Measurements from ENCODE around the gene P3H2. TPM values are rescaled to one million over a fixed set of nuclear protein-coding genes. Genes with fewer than 3 reads are reported as not detected.

Gene P3H2
- total and polyA plus RNA-seq, 2 experiments from 2014 or later = 8.2 to 24.2 TPM

DNA sequence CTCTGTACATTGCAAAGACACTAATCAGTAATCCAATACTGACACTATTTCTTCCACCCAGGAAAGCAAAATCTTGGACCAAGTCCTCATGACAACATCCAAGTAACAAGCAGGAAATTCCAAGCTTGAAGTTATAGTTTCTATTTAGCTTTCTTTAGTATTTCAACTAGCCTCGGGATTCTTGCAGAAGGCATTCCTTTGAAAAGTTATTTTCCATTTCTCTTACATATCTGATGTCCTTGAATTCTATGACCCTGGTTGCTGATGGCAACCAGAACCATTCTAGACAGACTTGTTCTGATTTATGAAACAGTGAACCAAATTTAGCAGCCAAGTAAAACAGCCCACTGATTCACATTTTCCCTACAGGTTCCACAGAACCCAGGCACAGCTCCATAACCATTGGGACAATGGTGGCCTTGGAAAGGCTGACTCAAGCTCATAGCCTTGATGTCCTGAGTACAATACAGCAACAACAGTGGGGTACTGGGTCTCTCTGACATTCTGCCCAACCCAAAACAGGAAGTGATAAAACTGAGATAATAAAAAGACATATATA, 26.5 kb downstream of the P3H2 start:
- H3K27me3 Mint-ChIP-seq (ENCODE audit: insufficient read depth, low read depth, poor library complexity) = peaks cover 3% of the 10 kb centered on the region
- no peak overlapping the region for H3K4me2 ChIP-seq

DNA sequence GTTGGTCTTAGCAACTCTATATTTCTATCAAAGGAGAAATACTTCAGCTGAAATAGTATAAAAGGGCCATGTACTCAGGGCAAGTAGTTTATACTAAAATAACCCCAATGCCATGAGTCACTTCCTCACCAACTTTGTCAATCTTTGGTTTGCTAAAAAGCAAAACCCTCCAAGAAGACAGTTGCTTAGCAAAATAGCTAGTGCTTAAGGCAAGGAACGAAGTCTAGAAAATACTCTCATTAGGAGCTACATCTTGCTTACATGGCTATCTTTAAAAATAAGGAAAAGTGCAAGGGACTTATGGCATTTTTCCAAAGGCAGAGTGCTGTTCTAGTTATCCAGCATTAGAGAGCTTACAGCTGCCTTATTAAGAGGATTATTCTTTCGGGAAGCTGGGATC, 28.4 kb downstream of the P3H2 start:
- no peaks in the 10 kb centered on the region for H4K20me1 ChIP-seq (replicated peaks; ENCODE audit: insufficient read depth)
- Mint-ChIP-seq H3K9me3 (no peaks in the 10 kb centered on the region), H3K27me3 (ENCODE audit: insufficient read depth, low read depth, poor library complexity) (peaks cover 3% of the 10 kb centered on the region), H3K4me3 (no peak overlapping the region), H3K4me1 (peaks cover 26% of the 10 kb centered on the region), H3K36me3 (ENCODE audit: low read depth) (peaks cover 16% of the 10 kb centered on the region), H3K27ac (no peak overlapping the region)
- no peak overlapping the region for H3K27ac ChIP-seq (ENCODE audit: low read depth)
- H3K36me3 ChIP-seq (ENCODE audit: insufficient read depth) = no peaks in the 10 kb centered on the region
- H3K4me2 ChIP-seq = no peak overlapping the region
- H3K27me3 ChIP-seq (ENCODE audit: insufficient read depth) = no peaks in the 10 kb centered on the region
- H3K9me2 ChIP-seq (ENCODE audit: insufficient read depth) = no peaks in the 10 kb centered on the region
- no peak overlapping the region for H3K4me3 ChIP-seq
- H2AFZ ChIP-seq = no peak overlapping the region
- H3K79me2 ChIP-seq (replicated peaks; ENCODE audit: insufficient read depth) = peaks cover 7% of the 10 kb centered on the region; the same call in 1 of the 2 replicates
- no peak for ATAC-seq
- peaks cover 18% of the 10 kb centered on the region for H3K4me1 ChIP-seq (ENCODE audit: insufficient read depth)
- no peaks in the 10 kb centered on the region for H3F3A ChIP-seq (replicated peaks; ENCODE audit: low read depth)
- TF ChIP-seq EZH2phosphoT487 (IDR thresholded peaks at IDR 0.05; ENCODE audit: unreplicated experiment) (no peak), POLR2AphosphoS5 (IDR thresholded peaks at IDR 0.05; ENCODE audit: low read depth) (no peak), JUNB (IDR thresholded peaks at IDR 0.05; ENCODE audit: unreplicated experiment) (no peak), CREB1 (CRISPR knock-in tag; IDR thresholded peaks at IDR 0.05; ENCODE audit: low read depth) (no peak), STAT1 (IDR thresholded peaks at IDR 0.05; ENCODE audit: unreplicated experiment) (no peak), EZH2 (IDR thresholded peaks at IDR 0.05; ENCODE audit: low read depth, unreplicated experiment) (no peak)
- TF ChIP-seq, protein P1, sequence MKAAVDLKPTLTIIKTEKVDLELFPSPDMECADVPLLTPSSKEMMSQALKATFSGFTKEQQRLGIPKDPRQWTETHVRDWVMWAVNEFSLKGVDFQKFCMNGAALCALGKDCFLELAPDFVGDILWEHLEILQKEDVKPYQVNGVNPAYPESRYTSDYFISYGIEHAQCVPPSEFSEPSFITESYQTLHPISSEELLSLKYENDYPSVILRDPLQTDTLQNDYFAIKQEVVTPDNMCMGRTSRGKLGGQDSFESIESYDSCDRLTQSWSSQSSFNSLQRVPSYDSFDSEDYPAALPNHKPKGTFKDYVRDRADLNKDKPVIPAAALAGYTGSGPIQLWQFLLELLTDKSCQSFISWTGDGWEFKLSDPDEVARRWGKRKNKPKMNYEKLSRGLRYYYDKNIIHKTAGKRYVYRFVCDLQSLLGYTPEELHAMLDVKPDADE (IDR thresholded peaks at IDR 0.05) = no peak
- DNase-seq (ENCODE audit: low spot score) = no peak

More for the DNA sequence above, 26.5 kb downstream of the P3H2 start:
- ATAC-seq = no peak
- Histone ChIP-seq H2AFZ (no peak overlapping the region), H3K36me3 (ENCODE audit: insufficient read depth) (no peaks in the 10 kb centered on the region), H3K27me3 (ENCODE audit: insufficient read depth) (no peaks in the 10 kb centered on the region), H3K4me3 (no peak overlapping the region), H4K20me1 (replicated peaks; ENCODE audit: insufficient read depth) (no peaks in the 10 kb centered on the region), H3K27ac (ENCODE audit: low read depth) (no peak overlapping the region), H3K79me2 (replicated peaks; ENCODE audit: insufficient read depth) (peaks cover 7% of the 10 kb centered on the region; the same call in 1 of the 2 replicates), H3K9me2 (ENCODE audit: insufficient read depth) (no peaks in the 10 kb centered on the region), H3K4me1 (ENCODE audit: insufficient read depth) (peaks cover 26% of the 10 kb centered on the region), H3F3A (replicated peaks; ENCODE audit: low read depth) (no peaks in the 10 kb centered on the region)
- Mint-ChIP-seq H3K36me3 (ENCODE audit: low read depth) (peaks cover 16% of the 10 kb centered on the region), H3K27ac (no peak overlapping the region), H3K9me3 (no peaks in the 10 kb centered on the region), H3K4me3 (no peak overlapping the region), H3K4me1 (peaks cover 40% of the 10 kb centered on the region)
- DNase-seq (ENCODE audit: low spot score) = no peak
- TF ChIP-seq STAT1 (IDR thresholded peaks at IDR 0.05; ENCODE audit: unreplicated experiment) (no peak), NANOG (IDR thresholded peaks at IDR 0.05; ENCODE audit: borderline replicate concordance) (no peak), EZH2 (IDR thresholded peaks at IDR 0.05; ENCODE audit: low read depth, unreplicated experiment) (no peak), POLR2AphosphoS5 (IDR thresholded peaks at IDR 0.05; ENCODE audit: low read depth) (no peak), JUNB (IDR thresholded peaks at IDR 0.05; ENCODE audit: unreplicated experiment) (no peak), ZNF331 (CRISPR knock-in tag; IDR thresholded peaks at IDR 0.05; ENCODE audit: low read depth) (no peak)
- TF ChIP-seq, protein P1 (IDR thresholded peaks at IDR 0.05) = no peak
- TF ChIP-seq, protein P2, sequence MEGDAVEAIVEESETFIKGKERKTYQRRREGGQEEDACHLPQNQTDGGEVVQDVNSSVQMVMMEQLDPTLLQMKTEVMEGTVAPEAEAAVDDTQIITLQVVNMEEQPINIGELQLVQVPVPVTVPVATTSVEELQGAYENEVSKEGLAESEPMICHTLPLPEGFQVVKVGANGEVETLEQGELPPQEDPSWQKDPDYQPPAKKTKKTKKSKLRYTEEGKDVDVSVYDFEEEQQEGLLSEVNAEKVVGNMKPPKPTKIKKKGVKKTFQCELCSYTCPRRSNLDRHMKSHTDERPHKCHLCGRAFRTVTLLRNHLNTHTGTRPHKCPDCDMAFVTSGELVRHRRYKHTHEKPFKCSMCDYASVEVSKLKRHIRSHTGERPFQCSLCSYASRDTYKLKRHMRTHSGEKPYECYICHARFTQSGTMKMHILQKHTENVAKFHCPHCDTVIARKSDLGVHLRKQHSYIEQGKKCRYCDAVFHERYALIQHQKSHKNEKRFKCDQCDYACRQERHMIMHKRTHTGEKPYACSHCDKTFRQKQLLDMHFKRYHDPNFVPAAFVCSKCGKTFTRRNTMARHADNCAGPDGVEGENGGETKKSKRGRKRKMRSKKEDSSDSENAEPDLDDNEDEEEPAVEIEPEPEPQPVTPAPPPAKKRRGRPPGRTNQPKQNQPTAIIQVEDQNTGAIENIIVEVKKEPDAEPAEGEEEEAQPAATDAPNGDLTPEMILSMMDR (conservative IDR thresholded peaks at IDR 0.05; ENCODE audit: low read depth in 2 of 2) = no peak

Measured in GM23338 (cell line).